HCT116 (cell line): ENCODE measurements around the gene EMX1. TPM values are rescaled to one million over a fixed set of nuclear protein-coding genes. Genes with fewer than 3 reads are reported as not detected.

ENCODE experiments used
- ATAC-seq: fragments of 200-7000 bp; cut with Tn5 transposase; 2 replicates; pipeline ENCODE4 v1.9.1; 2020; ENCODE audit warnings: mild to moderate bottlenecking, moderate library complexity
- BruUV-seq: library from RNA; stranded (reverse); fragments of 400-500 nt; replicated peaks from 2 replicates; lab custom pipeline; 2021; lab: Mats Ljungman, UMichigan
- CTCF ChIA-PET: fragments of 300-600 bp; sonication (Branson Sonifier 250); formaldehyde crosslinking; loops from one replicate; lab custom pipeline; 2021; ENCODE audit warnings: antibody characterized with exemption; lab: Charles Lee
- POLR2A ChIA-PET: fragments of 300-600, 350-600 bp; sonication (Branson Sonifier 250); formaldehyde crosslinking; loops from one replicate; lab custom pipeline; 2021; ENCODE audit warnings: antibody characterized with exemption; lab: Charles Lee
- RAD21 ChIA-PET, 2 experiments: fragments of 300-600 bp; sonication (Branson Sonifier 250); formaldehyde crosslinking; loops; one replicate each; lab custom pipeline; 2023; ENCODE audit warnings: low total read pairs in 2 of 2; ENCODE audit not compliant: uncharacterized antibody in 2 of 2, unreplicated experiment in 2 of 2, low non-redundant PET in 1 of 2; lab: Charles Lee
- DNase-seq: peaks from one replicate; pipeline ENCODE4 v3.0.0-alpha.2; 2010; ENCODE audit warnings: low read depth, low spot score
- H2AFZ ChIP-seq: fragments of 200-600 bp; shearing (Covaris generic), sonication (generic); 2 replicates; pipeline ENCODE4 v1.6.1; 2017; ENCODE audit warnings: low read depth, mixed run types, mixed read lengths, antibody characterized with exemption, low read length; ENCODE audit not compliant: poor library complexity, severe bottlenecking
- H3K27ac ChIP-seq: 2 replicates; pipeline ENCODE4 v1.5.1; 2012; ENCODE audit warnings: low read depth, low read length
- H3K27me3 ChIP-seq: fragments of 200-600 bp; sonication (generic); 2 replicates; pipeline ENCODE4 v1.6.1; 2016; ENCODE audit warnings: mixed run types, low read length, mixed read lengths; ENCODE audit not compliant: insufficient read depth
- H3K36me3 ChIP-seq, 2 experiments: fragments of 200-500 bp in 1 of 2; fragments of 200-600 bp in 1 of 2; sonication (Bioruptor generic) in 1 of 2; sonication (generic) in 1 of 2; 2 replicates each; pipeline versions ENCODE4 v1.5.1 to v1.6.1; 2014 to 2016; ENCODE audit warnings: low read length in 2 of 2, inconsistent platforms in 1 of 2, mixed read lengths in 1 of 2, mixed run types in 1 of 2; ENCODE audit not compliant: insufficient read depth in 2 of 2, control insufficient read depth in 1 of 2
- H3K4me1 ChIP-seq, 2 experiments: fragments of 200-600 bp in 1 of 2; sonication (generic) in 1 of 2; 2 replicates each; pipeline versions ENCODE4 v1.5.1 to v1.6.1; 2012 to 2017; ENCODE audit warnings: low read length in 2 of 2, inconsistent platforms in 1 of 2, mild to moderate bottlenecking in 1 of 2, mixed read lengths in 1 of 2, mixed run types in 1 of 2, moderate library complexity in 1 of 2; ENCODE audit not compliant: insufficient read depth in 2 of 2, control insufficient read depth in 1 of 2
- H3K4me2 ChIP-seq: fragments of 200-600 bp; sonication (generic); 2 replicates; pipeline ENCODE4 v1.6.1; 2017; ENCODE audit warnings: mixed run types, low read length, mixed read lengths
- H3K4me3 ChIP-seq, 2 experiments: fragments of 200-600 bp in 1 of 2; sonication (generic) in 1 of 2; replicated peaks in 1 of 2; 2 replicates each; pipeline ENCODE4 v1.5.1; 2011 to 2016; ENCODE audit warnings: low read length in 2 of 2, control low read depth in 1 of 2, low read depth in 1 of 2, mild to moderate bottlenecking in 1 of 2, mixed read lengths in 1 of 2, mixed run types in 1 of 2
- H3K79me2 ChIP-seq: fragments of 200-600 bp; sonication (generic); 2 replicates; pipeline ENCODE4 v1.6.1; 2017; ENCODE audit warnings: mild to moderate bottlenecking, mixed run types, low read length, moderate library complexity, mixed read lengths; ENCODE audit not compliant: insufficient read depth
- H3K9ac ChIP-seq: fragments of 200-600 bp; sonication (generic); 2 replicates; pipeline ENCODE4 v1.6.1; 2016; ENCODE audit warnings: low read length, mixed read lengths
- H3K9me2 ChIP-seq: fragments of 200-600 bp; sonication (generic), shearing (Covaris generic); 2 replicates; pipeline ENCODE4 v1.6.1; 2017; ENCODE audit warnings: mixed run types, mild to moderate bottlenecking, moderate library complexity; ENCODE audit not compliant: insufficient read depth
- H3K9me3 ChIP-seq, 2 experiments: fragments of 200-500 bp in 1 of 2; fragments of 200-600 bp in 1 of 2; sonication (Bioruptor generic) in 1 of 2; sonication (generic) in 1 of 2; 2 replicates each; pipeline ENCODE4 v1.6.1; 2014 to 2017; ENCODE audit warnings: low read length in 2 of 2, mixed read lengths in 2 of 2, inconsistent platforms in 1 of 2, low read depth in 1 of 2, mild to moderate bottlenecking in 1 of 2, mixed run types in 1 of 2, moderate library complexity in 1 of 2; ENCODE audit not compliant: control insufficient read depth in 1 of 2, insufficient read depth in 1 of 2
- H4K20me1 ChIP-seq: fragments of 200-600 bp; sonication (generic), shearing (Covaris generic); 2 replicates; pipeline ENCODE4 v1.6.1; 2017; ENCODE audit warnings: mixed run types, mild to moderate bottlenecking, moderate library complexity; ENCODE audit not compliant: insufficient read depth
- ATF3 ChIP-seq: IDR thresholded peaks from 2 replicates; pipeline ENCODE4 v1.6.1; 2012
- CBX3 ChIP-seq: IDR thresholded peaks from 2 replicates; pipeline ENCODE4 v1.6.1; 2012; ENCODE audit warnings: low read depth
- CEBPB ChIP-seq: IDR thresholded peaks from 2 replicates; pipeline ENCODE4 v1.6.1; 2012; ENCODE audit warnings: low read depth
- CTCF ChIP-seq, 3 experiments: fragments of 200-600 bp in 1 of 3; sonication (generic) in 1 of 3; IDR thresholded peaks in 2 of 3; conservative IDR thresholded peaks in 1 of 3; 2 replicates each; pipeline ENCODE4 v1.5.1; 2012 to 2017; ENCODE audit warnings: low read depth in 2 of 3, low read length in 2 of 3, antibody characterized with exemption in 1 of 3, borderline replicate concordance in 1 of 3, control low read depth in 1 of 3, mild to moderate bottlenecking in 1 of 3, mixed read lengths in 1 of 3, mixed run types in 1 of 3, moderate library complexity in 1 of 3; ENCODE audit not compliant: insufficient read depth in 1 of 3
- EGR1 ChIP-seq: IDR thresholded peaks from 2 replicates; pipeline ENCODE4 v1.6.1; 2012; ENCODE audit warnings: low read depth
- ELF1 ChIP-seq: IDR thresholded peaks from 2 replicates; pipeline ENCODE4 v1.6.1; 2012; ENCODE audit warnings: low read depth, borderline replicate concordance
- EZH2 ChIP-seq: fragments of 200-600 bp; sonication (generic); IDR thresholded peaks from 2 replicates; pipeline ENCODE4 v1.6.1; 2017; ENCODE audit warnings: antibody characterized with exemption, mixed run types
- EZH2phosphoT487 ChIP-seq: fragments of 200-600 bp; IDR thresholded peaks from 2 replicates; pipeline ENCODE4 v1.6.1; 2018; ENCODE audit warnings: antibody characterized with exemption, borderline replicate concordance
- FOSL1 ChIP-seq: IDR thresholded peaks from 2 replicates; pipeline ENCODE4 v1.6.1; 2012; ENCODE audit warnings: low read depth
- JUND ChIP-seq: IDR thresholded peaks from 2 replicates; pipeline ENCODE4 v1.6.1; 2012
- MAX ChIP-seq: IDR thresholded peaks from 2 replicates; pipeline ENCODE4 v1.6.1; 2012
- POLR2A ChIP-seq: IDR thresholded peaks from 2 replicates; pipeline ENCODE4 v1.7.0; 2011; ENCODE audit warnings: borderline replicate concordance; ENCODE audit not compliant: insufficient read depth, insufficient read length; ENCODE audit errors: extremely low read depth
- POLR2AphosphoS5 ChIP-seq: IDR thresholded peaks from 2 replicates; pipeline ENCODE4 v1.6.1; 2011; ENCODE audit warnings: mild to moderate bottlenecking, low read depth, low read length, moderate library complexity
- RAD21 ChIP-seq: IDR thresholded peaks from 2 replicates; pipeline ENCODE4 v1.6.1; 2012; ENCODE audit warnings: low read depth, mild to moderate bottlenecking
- SIN3A ChIP-seq: IDR thresholded peaks from 2 replicates; pipeline ENCODE4 v1.6.1; 2012; ENCODE audit warnings: low read depth
- SP1 ChIP-seq: IDR thresholded peaks from 2 replicates; pipeline ENCODE4 v1.6.1; 2012; ENCODE audit warnings: low read depth
- SRF ChIP-seq: IDR thresholded peaks from 2 replicates; pipeline ENCODE4 v1.6.1; 2012; ENCODE audit warnings: low read depth
- TCF7L2 ChIP-seq: IDR thresholded peaks from 2 replicates; pipeline ENCODE4 v1.7.0; 2011; ENCODE audit warnings: borderline replicate concordance, inconsistent platforms; ENCODE audit not compliant: insufficient read depth, insufficient read length; ENCODE audit errors: extremely low read depth
- YY1 ChIP-seq: IDR thresholded peaks from 2 replicates; pipeline ENCODE4 v1.6.1; 2011; ENCODE audit warnings: low read length, low read depth, moderate library complexity, mild to moderate bottlenecking; ENCODE audit not compliant: insufficient replicate concordance; ENCODE audit errors: extremely low read depth
- ZBTB33 ChIP-seq: IDR thresholded peaks from 2 replicates; pipeline ENCODE4 v1.6.1; 2011; ENCODE audit warnings: mild to moderate bottlenecking, low read length, moderate library complexity; ENCODE audit not compliant: insufficient replicate concordance; ENCODE audit errors: extremely low read depth
- intact Hi-C: fragments of 100-400 bp; cut with micrococcal nuclease; formaldehyde crosslinking; loops from 2 replicates; pipeline ENCODE4 v1.10.0; 2022
- total RNA-seq: library from RNA; stranded (reverse); gene quantifications from one replicate; pipeline ENCODE4 v1.2.1, GENCODE V29; 2021; ENCODE audit not compliant: unreplicated experiment

Gene EMX1
- total RNA-seq, 1 experiment from 2014 or later, result 3.1 TPM

GRCh38 chr2:72984172-72984671, 66.9 kb downstream of the EMX1 start:
- no peak for DNase-seq
- no TSS peak for BruUV-seq
- intact Hi-C loops, result no loop called here
- Histone ChIP-seq H3K27ac (no peak overlapping the region), H3K4me1 (peaks cover 31% of the 10 kb centered on the region in 2 experiments), H3K9me3 (no peaks in the 10 kb centered on the region), H4K20me1 (no peaks in the 10 kb centered on the region), H3K36me3 (no peaks in the 10 kb centered on the region), H3K79me2 (no peaks in the 10 kb centered on the region), H3K4me2 (no peak overlapping the region), H3K9me2 (no peaks in the 10 kb centered on the region), H3K27me3 (no peaks in the 10 kb centered on the region), H3K9ac (no peak overlapping the region), H2AFZ (no peak overlapping the region), H3K4me3 (no peak overlapping the region)
- POLR2A ChIA-PET, result no interaction called here
- CTCF ChIA-PET, result no interaction called here
- TF ChIP-seq EZH2 (no peak), POLR2AphosphoS5 (no peak), SIN3A (no peak), SP1 (no peak), EGR1 (no peak), FOSL1 (no peak), CBX3 (no peak), SRF (no peak), EZH2phosphoT487 (no peak), ELF1 (no peak), ZBTB33 (no peak), RAD21 (no peak), CTCF (IDR thresholded peaks at IDR 0.05 in 2 of 3, conservative IDR thresholded peaks at IDR 0.05 in 1 of 3; ENCODE audit: borderline replicate concordance in 1 of 3, insufficient read depth in 1 of 3, low read depth in 2 of 3, low read length in 2 of 3) (no peak), CEBPB (no peak), ATF3 (no peak), JUND (no peak), YY1 (no peak), TCF7L2 (no peak), MAX (no peak), POLR2A (no peak)
- RAD21 ChIA-PET, result no interaction called here
- ATAC-seq, result no peak
